Adrenal gland (tissue), 12 donors: ENCODE results near the gene ZNF174. TPM values are rescaled to one million over a fixed set of nuclear protein-coding genes. Genes with fewer than 3 reads are reported as not detected.
A peak's percentile ranks its signal among the peaks of the same experiment; 100 is the strongest.

Experiments
- DNase-seq, 7 donors: peaks; one replicate each; pipeline ENCODE4 v3.0.0-alpha.2; 2019 to 2020
- H3K27ac ChIP-seq, 5 donors: fragments of 200-600 bp; sonication (generic) in 4 of 5; 1 replicate in 3 of 5; 2 replicates in 2 of 5; pipeline versions ENCODE4 v1.5.1 to v1.8.0; 2016 to 2020; ENCODE audit warnings: mild to moderate bottlenecking in 1 of 5
- H3K27me3 ChIP-seq: fragments of 200-600 bp; 2 replicates; pipeline ENCODE4 v1.8.0; 2021
- H3K36me3 ChIP-seq, 2 donors: fragments of 200-600 bp; replicated peaks in 1 of 2; 1 replicate in 1 of 2; 2 replicates in 1 of 2; pipeline versions ENCODE4 v1.5.1 to v1.8.0; 2018 to 2022
- H3K4me1 ChIP-seq, 2 donors: fragments of 200-600 bp; replicated peaks in 1 of 2; 1 replicate in 1 of 2; 2 replicates in 1 of 2; pipeline versions ENCODE4 v1.5.1 to v1.8.0; 2018 to 2021
- H3K4me3 ChIP-seq, 4 donors: fragments of 200-600 bp; sonication (generic) in 3 of 4; one replicate each; pipeline ENCODE4 v1.5.1; 2016 to 2018
- H3K9me3 ChIP-seq, 3 donors: fragments of 200-600 bp; sonication (generic) in 1 of 3; replicated peaks in 1 of 3; 1 replicate in 2 of 3; 2 replicates in 1 of 3; pipeline versions ENCODE4 v1.5.1 to v1.8.0; 2016 to 2021
- POLR2A ChIP-seq, 2 donors: fragments of 450-650 bp; IDR thresholded peaks; one replicate each; pipeline ENCODE4 v1.6.1; 2017; ENCODE audit warnings: antibody characterized with exemption in 2 of 2, mild to moderate bottlenecking in 2 of 2, moderate library complexity in 1 of 2
- WGBS, 4 donors: extraction: QIAGEN DNeasy Blood & Tissue Kit in 2 of 4; methylation state at CpG; one replicate each; pipeline versions ENCODE4 v1.1.5 to v1.1.7; 2013 to 2017; 5-methylcytosine and 5-hydroxymethylcytosine counted together
- intact Hi-C, 2 donors: fragments of 100-400 bp; cut with DNase I; formaldehyde crosslinking; loops; one replicate each; pipeline versions ENCODE4 v1.14.1 to v1.15.0; 2022 to 2023
- polyA plus RNA-seq, 3 donors: library from polyadenylated mRNA; stranded (reverse); fragments of 200-250 nt in 2 of 3; fragments of 350-450 nt in 1 of 3; fragmentation: Illumina TruSeq in 1 of 3; extraction: RNeasy Lipid Tissue Mini Kit (QIAGEN cat#74804) in 1 of 3; gene quantifications; one replicate each; pipeline ENCODE4 v1.2.3, GENCODE V29; 2013 to 2014
- total RNA-seq, 9 donors: library from RNA; depleted of rRNA in 4 of 9; stranded (reverse); fragments of >200 nt in 4 of 9; fragments of 120-200 nt in 1 of 9; fragmentation: NEBNext Ultra II Directional in 1 of 9; extraction: Animal tissue kit (Norgen Biotek cat#: 25700) in 1 of 9; gene quantifications; one replicate each; pipeline versions ENCODE4 v1.1.0 to v1.2.4, GENCODE V29; 2013 to 2023
- TF ChIP-seq, protein P1 (sequence below), 6 experiments: fragments of 450-650 bp in 4 of 6; fragments of 200-600 bp in 2 of 6; sonication (generic) in 1 of 6; IDR thresholded peaks; 1 replicate in 5 of 6; 2 replicates in 1 of 6; pipeline versions ENCODE4 v1.5.1 to v1.8.0; 2016 to 2021; ENCODE audit warnings: antibody characterized with exemption in 6 of 6, mild to moderate bottlenecking in 2 of 6, moderate library complexity in 1 of 6
- donor health status: healthy with polysubstance abuse.
- donor health status: Bipolar disorder and iron deficiency.
- donor health status: DM: yes; HTN: yes; CAD: no.
- donor health status: DM: no; HTN: no; CAD: no.
- donor health status: DM: no; HTN: no; CAD: no.
- donor health status: DM: yes; HTN: yes; CAD: no.

ZNF174 gene
- total and polyA plus RNA-seq, 12 donors = 4.1 to 22.2 (median 10.8) TPM

DNA sequence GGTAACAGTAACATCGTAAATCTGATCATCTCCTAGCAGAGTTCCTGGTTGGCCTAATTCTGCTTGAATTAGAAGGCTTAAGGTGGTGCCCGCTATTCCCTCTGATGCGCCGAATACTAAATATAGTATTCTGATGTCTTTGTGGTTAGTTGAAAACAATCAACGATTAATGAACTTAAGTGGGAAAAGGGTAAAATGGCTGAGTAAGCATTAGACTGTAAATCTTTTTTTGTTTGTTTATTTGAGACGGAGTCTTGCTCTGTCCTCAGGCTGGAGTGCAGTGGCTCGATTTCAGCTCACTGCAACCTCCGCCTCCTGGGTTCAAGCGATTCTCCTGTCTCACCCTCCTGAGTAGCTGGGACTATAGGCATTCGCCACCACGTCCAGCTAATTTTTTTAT, 31.9 kb upstream of the ZNF174 start:
- TF ChIP-seq, protein P1, sequence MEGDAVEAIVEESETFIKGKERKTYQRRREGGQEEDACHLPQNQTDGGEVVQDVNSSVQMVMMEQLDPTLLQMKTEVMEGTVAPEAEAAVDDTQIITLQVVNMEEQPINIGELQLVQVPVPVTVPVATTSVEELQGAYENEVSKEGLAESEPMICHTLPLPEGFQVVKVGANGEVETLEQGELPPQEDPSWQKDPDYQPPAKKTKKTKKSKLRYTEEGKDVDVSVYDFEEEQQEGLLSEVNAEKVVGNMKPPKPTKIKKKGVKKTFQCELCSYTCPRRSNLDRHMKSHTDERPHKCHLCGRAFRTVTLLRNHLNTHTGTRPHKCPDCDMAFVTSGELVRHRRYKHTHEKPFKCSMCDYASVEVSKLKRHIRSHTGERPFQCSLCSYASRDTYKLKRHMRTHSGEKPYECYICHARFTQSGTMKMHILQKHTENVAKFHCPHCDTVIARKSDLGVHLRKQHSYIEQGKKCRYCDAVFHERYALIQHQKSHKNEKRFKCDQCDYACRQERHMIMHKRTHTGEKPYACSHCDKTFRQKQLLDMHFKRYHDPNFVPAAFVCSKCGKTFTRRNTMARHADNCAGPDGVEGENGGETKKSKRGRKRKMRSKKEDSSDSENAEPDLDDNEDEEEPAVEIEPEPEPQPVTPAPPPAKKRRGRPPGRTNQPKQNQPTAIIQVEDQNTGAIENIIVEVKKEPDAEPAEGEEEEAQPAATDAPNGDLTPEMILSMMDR (IDR thresholded peaks at IDR 0.05) = no peak
- TF ChIP-seq POLR2A (IDR thresholded peaks at IDR 0.05) = no peak
- intact Hi-C loops = no loop called here
- H3K9me3 ChIP-seq = no peaks in the 10 kb centered on the region
- H3K36me3 ChIP-seq = no peaks in the 10 kb centered on the region
- no peak overlapping the region for H3K27ac ChIP-seq
- WGBS, 4 donors = 86 to 94% (median 91%) methylated on average over 11 of the region's 11 CpGs
- H3K4me3 ChIP-seq = no peak overlapping the region
- no peak for DNase-seq
- no peaks in the 10 kb centered on the region for H3K27me3 ChIP-seq
- no peaks in the 10 kb centered on the region for H3K4me1 ChIP-seq

DNA sequence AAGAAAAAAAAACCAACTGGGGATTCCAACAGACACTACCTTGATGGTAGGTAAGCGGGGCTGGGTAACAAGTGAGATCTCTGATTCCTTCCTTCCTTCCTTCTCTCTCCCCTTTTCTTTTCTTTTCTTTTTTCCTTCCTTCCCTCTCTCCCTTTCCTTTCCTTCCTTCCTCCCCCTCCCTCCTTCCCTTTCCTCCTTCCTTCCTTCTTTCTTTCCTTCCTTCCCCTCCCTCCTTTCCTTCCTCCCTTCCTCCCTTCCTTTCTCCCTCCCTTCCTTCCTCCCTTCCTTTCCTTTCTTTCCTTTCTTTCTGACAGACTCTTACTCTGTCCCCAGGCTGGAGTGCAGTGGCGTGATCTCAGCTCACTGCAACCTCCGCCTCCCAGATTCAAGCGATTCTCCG, 25.3 kb upstream of the ZNF174 start:
- H3K9me3 ChIP-seq = peaks cover 0 to 29% (median 0%) of the 10 kb centered on the region in 3 donors
- 89 to 95% (median 92%) methylated on average over 5 of the region's 5 CpGs for WGBS, 4 donors
- intact Hi-C loops = no loop called here

DNA sequence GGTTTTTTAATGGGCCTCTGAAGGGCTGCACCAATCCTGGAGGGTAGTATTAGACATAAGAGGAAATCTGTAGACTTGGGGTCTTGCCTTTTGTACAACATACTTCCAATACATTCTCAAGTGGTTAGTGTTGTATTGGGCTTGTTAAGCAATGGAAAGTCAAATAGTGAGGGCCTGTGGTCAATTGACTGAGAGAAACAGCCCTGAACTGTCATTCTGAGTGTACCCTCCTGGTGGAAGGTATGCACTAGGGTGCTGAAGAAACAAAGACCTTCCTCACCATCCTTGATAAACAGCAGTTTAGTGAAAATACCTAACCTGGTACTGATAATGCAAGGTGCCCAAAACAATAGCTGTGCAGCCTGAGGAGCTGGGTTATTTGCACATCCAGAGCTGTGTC, 23.1 kb upstream of the ZNF174 start:
- Histone ChIP-seq H3K27ac (no peak overlapping the region), H3K4me3 (no peak overlapping the region), H3K9me3 (peaks cover 5 to 51% (median 15%) of the 10 kb centered on the region in 3 donors), H3K36me3 (peaks cover 0 to 5% of the 10 kb centered on the region in 2 donors), H3K4me1 (no peaks in the 10 kb centered on the region), H3K27me3 (no peaks in the 10 kb centered on the region)
- no peak for TF ChIP-seq POLR2A (IDR thresholded peaks at IDR 0.05)
- TF ChIP-seq, protein P1 (IDR thresholded peaks at IDR 0.05) = no peak
- DNase-seq = no peak
- intact Hi-C loops = no loop called here

More for the DNA sequence above, 25.3 kb upstream of the ZNF174 start:
- Histone ChIP-seq H3K4me1 (no peaks in the 10 kb centered on the region), H3K27me3 (no peaks in the 10 kb centered on the region), H3K27ac (no peak overlapping the region), H3K36me3 (no peaks in the 10 kb centered on the region), H3K4me3 (no peak overlapping the region)
- no peak for DNase-seq
- TF ChIP-seq, protein P1 (IDR thresholded peaks at IDR 0.05) = no peak

DNA sequence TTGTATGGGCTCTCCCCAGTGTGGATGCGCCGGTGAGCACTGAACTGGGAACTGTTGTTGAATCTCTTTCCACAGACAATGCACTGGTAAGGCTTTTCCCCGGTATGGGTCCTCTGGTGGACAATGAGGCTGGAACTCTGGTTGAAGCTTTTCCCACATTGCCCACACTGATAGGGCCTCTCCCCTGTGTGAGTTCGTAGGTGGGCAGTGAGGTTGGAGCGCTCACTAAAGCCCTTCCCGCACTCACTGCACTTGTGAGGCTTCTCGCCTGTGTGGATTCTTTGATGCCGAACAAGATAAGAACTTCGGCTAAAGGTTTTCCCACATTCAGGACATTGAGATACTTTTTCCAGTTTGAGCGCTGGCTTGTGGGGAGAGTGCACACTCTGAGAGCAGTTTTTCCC, 18.0 kb upstream of the ZNF174 start:
- DNase-seq = no peak
- 93 to 98% (median 97%) methylated on average over 3 to 10 of the region's 10 CpGs for WGBS, 4 donors
- H3K9me3 ChIP-seq = peaks cover 5 to 70% (median 21%) of the 10 kb centered on the region in 3 donors
- intact Hi-C loops = no loop called here
- TF ChIP-seq, protein P1 (IDR thresholded peaks at IDR 0.05) = no peak
- no peak for TF ChIP-seq POLR2A (IDR thresholded peaks at IDR 0.05)
- no peak overlapping the region for H3K27ac ChIP-seq
- no peaks in the 10 kb centered on the region for H3K27me3 ChIP-seq
- H3K4me1 ChIP-seq = no peaks in the 10 kb centered on the region
- peak overlapping the region in 1 of 4 donors; percentile 26 for H3K4me3 ChIP-seq
- peaks cover 0 to 19% of the 10 kb centered on the region in 2 donors for H3K36me3 ChIP-seq
